Upper lobe of right lung (tissue), 1 donor: Measurements from ENCODE around the gene PCDHGB1. TPM values are rescaled to one million over a fixed set of nuclear protein-coding genes. Genes with fewer than 3 reads are reported as not detected.
"Not testable (repeated sequence)": the region's sequence is repeated elsewhere in the genome, so short reads cannot be mapped to it uniquely, and the experiment has no call there.

Experiments used
- ATAC-seq: fragments of 200-7000 bp; cut with Tn5 transposase; one replicate; pipeline ENCODE4 v1.9.1; 2020; ENCODE audit warnings: mild to moderate bottlenecking, moderate library complexity
- DNase-seq: peaks from one replicate; pipeline ENCODE4 v3.0.0-alpha.2; 2020
- H3K27ac ChIP-seq: fragments of 200-600 bp; one replicate; pipeline ENCODE4 v1.8.0; 2022
- H3K27me3 ChIP-seq: fragments of 200-600 bp; one replicate; pipeline ENCODE4 v1.8.0; 2022; ENCODE audit warnings: mild to moderate bottlenecking
- H3K36me3 ChIP-seq: fragments of 200-600 bp; one replicate; pipeline ENCODE4 v1.8.0; 2022
- H3K4me1 ChIP-seq: fragments of 200-600 bp; one replicate; pipeline ENCODE4 v1.8.0; 2022
- H3K4me3 ChIP-seq: fragments of 200-600 bp; one replicate; pipeline ENCODE4 v1.8.0; 2022; ENCODE audit warnings: mild to moderate bottlenecking
- H3K9me3 ChIP-seq: fragments of 200-600 bp; one replicate; pipeline ENCODE4 v1.8.0; 2022
- intact Hi-C: fragments of 100-400 bp; cut with DNase I; formaldehyde crosslinking; loops from one replicate; pipeline ENCODE4 v1.11.0; 2022
- long read RNA-seq: library from polyadenylated mRNA; unstranded; transcript quantifications from one replicate; pipeline ENCODE4 v2.0.0, GENCODE V29; 2021
- total RNA-seq: library from RNA; stranded (reverse); fragmentation: NEBNext Ultra II Directional; extraction: Animal tissue kit (Norgen Biotek cat#: 25700); gene quantifications from one replicate; pipeline ENCODE4 v1.2.1, GENCODE V29; 2021
- TF ChIP-seq, protein P1 (sequence below): fragments of 200-600 bp; IDR thresholded peaks from one replicate; pipeline ENCODE4 v1.8.0; 2022; ENCODE audit warnings: antibody characterized with exemption
- donor health status: DM: no; HTN: yes; CAD: no; lungs with severe emphysema.

Gene PCDHGB1
- total RNA-seq: 2.0 TPM
- long read RNA-seq: 0 reads

DNA sequence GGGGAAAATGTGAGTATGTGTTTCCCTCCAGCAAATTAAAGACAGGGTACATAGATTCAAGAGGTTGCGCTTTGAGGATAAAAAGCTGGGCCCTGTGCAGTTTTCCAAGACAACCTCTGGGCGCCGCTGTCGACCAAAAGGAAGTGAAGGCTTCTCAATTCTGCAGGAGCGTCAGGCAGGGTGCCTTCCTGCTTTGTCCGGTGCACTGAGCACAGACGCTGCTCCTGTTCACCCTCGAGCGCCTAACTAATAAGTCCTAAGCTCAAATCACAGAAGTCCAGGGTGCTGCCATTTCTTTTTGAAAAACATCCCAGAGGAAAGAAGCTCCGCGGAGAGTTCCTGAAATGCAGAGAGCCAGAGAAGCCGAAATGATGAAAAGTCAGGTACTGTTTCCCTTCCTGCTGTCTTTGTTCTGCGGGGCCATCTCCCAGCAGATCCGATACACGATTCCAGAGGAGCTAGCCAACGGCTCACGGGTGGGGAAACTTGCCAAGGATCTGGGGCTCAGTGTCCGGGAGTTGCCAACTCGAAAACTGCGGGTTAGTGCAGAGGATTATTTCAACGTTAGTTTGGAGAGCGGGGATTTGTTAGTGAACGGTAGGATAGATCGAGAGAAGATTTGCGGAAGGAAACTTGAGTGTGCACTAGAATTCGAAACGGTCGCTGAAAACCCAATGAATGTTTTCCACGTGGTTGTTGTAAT is at the start of gene PCDHGB1:
TSS of gene PCDHGB1 (plus strand) at position 183 of the 703 bp plus-strand sequence. CDS start at position 345, 162 bp downstream.
- peaks cover 12% of the 10 kb centered on the region for H3K9me3 ChIP-seq
- DNase-seq (no peak), ATAC-seq (peak; percentile 71)
- no peaks in the 10 kb centered on the region for H3K36me3 ChIP-seq
- peaks cover 5% of the 10 kb centered on the region for H3K27me3 ChIP-seq
- no peak within 1 kb of the TSS for H3K27ac ChIP-seq
- no peak within 1 kb of the TSS for H3K4me3 ChIP-seq
- TF ChIP-seq, protein P1, sequence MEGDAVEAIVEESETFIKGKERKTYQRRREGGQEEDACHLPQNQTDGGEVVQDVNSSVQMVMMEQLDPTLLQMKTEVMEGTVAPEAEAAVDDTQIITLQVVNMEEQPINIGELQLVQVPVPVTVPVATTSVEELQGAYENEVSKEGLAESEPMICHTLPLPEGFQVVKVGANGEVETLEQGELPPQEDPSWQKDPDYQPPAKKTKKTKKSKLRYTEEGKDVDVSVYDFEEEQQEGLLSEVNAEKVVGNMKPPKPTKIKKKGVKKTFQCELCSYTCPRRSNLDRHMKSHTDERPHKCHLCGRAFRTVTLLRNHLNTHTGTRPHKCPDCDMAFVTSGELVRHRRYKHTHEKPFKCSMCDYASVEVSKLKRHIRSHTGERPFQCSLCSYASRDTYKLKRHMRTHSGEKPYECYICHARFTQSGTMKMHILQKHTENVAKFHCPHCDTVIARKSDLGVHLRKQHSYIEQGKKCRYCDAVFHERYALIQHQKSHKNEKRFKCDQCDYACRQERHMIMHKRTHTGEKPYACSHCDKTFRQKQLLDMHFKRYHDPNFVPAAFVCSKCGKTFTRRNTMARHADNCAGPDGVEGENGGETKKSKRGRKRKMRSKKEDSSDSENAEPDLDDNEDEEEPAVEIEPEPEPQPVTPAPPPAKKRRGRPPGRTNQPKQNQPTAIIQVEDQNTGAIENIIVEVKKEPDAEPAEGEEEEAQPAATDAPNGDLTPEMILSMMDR: peak; percentile 37
- no peaks in the 10 kb centered on the region for H3K4me1 ChIP-seq
- intact Hi-C loops: no loop called here

DNA sequence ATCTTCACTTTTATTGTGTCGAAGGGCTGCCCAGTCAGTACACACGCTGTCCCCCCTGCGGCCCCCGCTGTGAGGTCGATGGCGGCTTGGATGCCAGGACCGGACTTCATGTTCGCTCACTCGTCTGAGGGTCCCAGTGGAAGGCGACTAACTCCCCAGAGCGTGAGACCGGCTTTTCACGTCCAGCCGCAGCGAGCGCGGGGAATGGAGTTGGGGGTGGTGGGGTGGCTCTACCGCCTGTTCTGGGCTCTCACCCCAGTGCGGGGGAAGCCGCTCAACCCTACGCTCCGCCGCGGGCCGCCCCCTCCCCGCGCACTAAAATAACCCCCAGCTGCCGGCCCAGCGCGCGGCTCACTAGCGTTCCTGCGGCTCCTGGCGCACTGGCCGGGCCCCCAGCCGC is 46.1 kb upstream of the PCDHGB1 start, which contains the start of gene SLC25A2:
TSS of gene SLC25A2 (minus strand) at position 294 of the 400 bp plus-strand sequence. CDS start at position 110, 184 bp downstream.
- peaks cover 61% of the 10 kb centered on the region for H3K9me3 ChIP-seq

DNA sequence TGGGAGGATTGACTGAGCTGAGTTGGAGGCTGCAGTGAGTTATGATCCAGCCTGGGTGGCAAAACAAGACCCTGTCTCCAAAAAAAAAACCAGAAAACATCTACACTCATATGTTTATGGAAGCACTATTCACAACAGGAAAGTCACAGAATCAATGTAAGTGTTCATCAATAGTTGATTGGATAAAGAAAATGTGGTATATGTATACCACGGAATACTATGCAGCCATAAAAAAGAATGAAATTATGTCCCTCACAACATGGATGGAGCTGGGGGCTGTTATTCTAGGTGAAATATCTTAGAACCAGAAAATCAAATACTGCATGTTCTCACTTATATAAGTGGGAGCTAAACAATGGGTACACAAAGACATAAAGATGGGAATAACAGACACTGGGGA is 43.3 kb upstream of the PCDHGB1 start:
- Histone ChIP-seq H3K27me3 (no peaks in the 10 kb centered on the region), H3K4me3 (no peak overlapping the region), H3K9me3 (peaks cover 43% of the 10 kb centered on the region), H3K4me1 (no peaks in the 10 kb centered on the region), H3K36me3 (no peaks in the 10 kb centered on the region), H3K27ac (no peak overlapping the region)
- ATAC-seq: no peak
- intact Hi-C loops: no loop called here
- TF ChIP-seq, protein P1: no peak
- no peak for DNase-seq

More for the DNA sequence above, 46.1 kb upstream of the PCDHGB1 start, which contains the start of gene SLC25A2:
- TF ChIP-seq, protein P1: no peak
- intact Hi-C loops: no loop called here
- H3K36me3 ChIP-seq: no peaks in the 10 kb centered on the region
- H3K27me3 ChIP-seq: no peaks in the 10 kb centered on the region
- H3K27ac ChIP-seq: no peak within 1 kb of the TSS
- DNase-seq (no peak), ATAC-seq (no peak)
- H3K4me1 ChIP-seq: no peaks in the 10 kb centered on the region
- no peak within 1 kb of the TSS for H3K4me3 ChIP-seq

DNA sequence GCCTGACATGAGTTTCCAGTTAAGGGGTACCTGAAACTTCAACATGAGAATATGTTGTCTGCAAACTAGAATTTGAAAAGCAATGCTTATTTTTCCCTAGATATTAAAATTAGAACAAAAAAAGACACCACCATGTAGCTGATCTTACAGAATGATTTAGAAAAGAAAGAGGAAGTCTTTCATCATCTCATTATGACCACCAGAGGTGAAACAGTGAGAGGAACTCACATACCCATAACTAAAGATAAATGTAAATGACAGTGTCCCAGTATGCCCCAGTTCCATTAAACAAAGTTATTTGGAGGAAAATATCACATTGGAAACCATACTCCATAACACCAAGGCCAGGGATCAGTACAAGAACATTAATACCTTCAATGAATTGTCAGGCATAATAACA is 36.2 kb upstream of the PCDHGB1 start:
- no peak for DNase-seq
- Histone ChIP-seq H3K4me1 (no peaks in the 10 kb centered on the region), H3K27ac (no peak overlapping the region), H3K4me3 (no peak overlapping the region), H3K9me3 (peaks cover 81% of the 10 kb centered on the region), H3K27me3 (no peaks in the 10 kb centered on the region), H3K36me3 (no peaks in the 10 kb centered on the region)
- no peak for ATAC-seq
- intact Hi-C loops: no loop called here
- TF ChIP-seq, protein P1: no peak

DNA sequence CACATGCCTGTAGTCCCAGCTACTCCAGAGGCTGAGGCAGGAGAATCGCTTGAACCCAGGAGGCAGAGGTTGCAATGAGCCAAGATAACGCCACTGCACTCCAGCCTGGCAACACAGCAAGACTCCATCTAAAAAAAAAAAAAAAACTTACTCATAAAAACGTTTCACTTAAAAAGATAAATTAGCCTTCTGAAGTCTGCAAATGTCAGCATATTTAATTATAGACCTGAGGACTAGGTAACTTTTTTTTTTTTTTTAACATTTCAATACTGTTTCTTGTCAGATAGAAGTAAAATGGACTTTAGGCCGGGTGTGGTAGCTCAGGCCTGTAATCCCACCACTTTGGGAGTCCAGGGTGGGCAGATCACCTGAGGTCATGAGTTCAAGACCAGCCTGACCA is 32.9 kb upstream of the PCDHGB1 start:
- H3K27ac ChIP-seq, H3K4me1 ChIP-seq, H3K36me3 ChIP-seq, ATAC-seq, DNase-seq, H3K27me3 ChIP-seq, H3K4me3 ChIP-seq, intact Hi-C loops: not testable (repeated sequence)
- peaks cover 83% of the 10 kb centered on the region for H3K9me3 ChIP-seq

DNA sequence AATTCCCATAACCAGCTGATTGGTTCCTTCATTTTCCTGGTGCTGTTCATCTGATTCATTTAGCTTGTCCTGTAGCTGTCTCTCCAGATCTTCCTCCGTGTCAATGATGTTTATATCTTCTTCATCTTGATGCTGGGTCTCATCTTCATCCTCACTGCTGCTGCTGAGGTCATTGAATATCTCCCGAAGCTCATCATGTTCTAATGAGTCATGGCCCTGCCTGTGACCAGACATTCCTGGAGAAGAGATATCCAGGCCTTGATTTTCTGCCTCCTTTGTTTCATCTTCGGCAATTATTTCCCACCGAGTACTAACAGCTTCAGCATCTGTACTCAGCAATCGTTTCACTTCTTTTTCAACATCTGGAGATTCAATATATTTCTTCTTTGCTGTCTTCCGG is 30.7 kb upstream of the PCDHGB1 start:
- intact Hi-C loops: no loop called here
- H3K36me3 ChIP-seq: no peaks in the 10 kb centered on the region
- no peak for ATAC-seq
- no peaks in the 10 kb centered on the region for H3K27me3 ChIP-seq
- H3K27ac ChIP-seq: no peak overlapping the region
- TF ChIP-seq, protein P1: no peak
- peaks cover 61% of the 10 kb centered on the region for H3K9me3 ChIP-seq
- no peaks in the 10 kb centered on the region for H3K4me1 ChIP-seq
- peak overlapping the region; percentile 79 for H3K4me3 ChIP-seq
- no peak for DNase-seq
